PC-9 (cell line): ENCODE results near the gene BBS9.

Experiments
- CTCF ChIP-seq: fragments of 200-600 bp; sonication (generic); conservative IDR thresholded peaks from 2 replicates; pipeline ENCODE4 v1.6.1; 2017; ENCODE audit warnings: mixed run types, antibody characterized with exemption, mild to moderate bottlenecking, moderate library complexity
- EZH2 ChIP-seq: fragments of 200-600 bp; sonication (generic); IDR thresholded peaks from 2 replicates; pipeline ENCODE4 v1.8.0; 2017; ENCODE audit warnings: antibody characterized with exemption, low read depth

DNA sequence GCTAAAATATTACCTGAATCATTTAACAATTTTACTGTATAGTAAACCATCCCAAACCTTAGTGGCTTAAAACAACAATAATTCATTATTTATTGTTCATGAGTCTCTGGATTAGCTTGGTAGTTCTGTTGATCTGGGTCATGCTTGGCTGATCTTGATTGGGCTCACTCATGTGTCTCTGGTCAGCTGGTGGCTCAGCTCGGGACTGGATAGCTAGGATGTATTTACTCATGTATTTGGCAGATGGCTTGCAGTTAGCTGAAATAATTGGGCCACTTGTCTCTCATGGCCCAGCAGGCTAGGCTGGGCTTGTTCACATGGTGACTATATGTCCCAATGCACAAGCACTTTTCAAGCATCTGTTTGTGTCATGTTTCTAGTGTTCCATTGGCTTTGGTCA lies 262.8 kb downstream of the BBS9 start:
- TF ChIP-seq CTCF (no peak), EZH2 (no peak)
